Activated CD4-positive, alpha-beta T cell treated with anti-CD3 and anti-CD28 coated beads, Interleukin-2, Interleukin-4, amounts not matched to agents 100 ng/mL and 50 ng/mL, durations not matched to agents 16 hours and 8 hours (primary cell): Measurements from ENCODE around the gene ZWILCH.
"Not testable (repeated sequence)": the region's sequence is repeated elsewhere in the genome, so short reads cannot be mapped to it uniquely, and the experiment has no call there.

Source experiments
- DNase-seq: peaks from one replicate; pipeline ENCODE4 v3.0.0-alpha.2; 2020; ENCODE audit warnings: low spot score

Gene ZWILCH

GRCh38 chr15:66581972-66582537, 76.9 kb downstream of the ZWILCH start:
- DNase-seq: no peak

- no peak for DNase-seq
Measured at GRCh38 chr15:66586155-66586976, 81.2 kb downstream of the ZWILCH start.

- no peak for DNase-seq
Measured at GRCh38 chr15:66587020-66587419, 81.9 kb downstream of the ZWILCH start.

- DNase-seq: no peak
Measured at GRCh38 chr15:66587749-66588148, 82.6 kb downstream of the ZWILCH start.

- no peak for DNase-seq
Measured at GRCh38 chr15:66588537-66588936, 83.4 kb downstream of the ZWILCH start.

GRCh38 chr15:66588971-66589370, 83.8 kb downstream of the ZWILCH start:
- DNase-seq: no peak

GRCh38 chr15:66589429-66589828, 84.3 kb downstream of the ZWILCH start:
- not testable (repeated sequence) for DNase-seq

- no peak for DNase-seq
Measured at GRCh38 chr15:66590435-66590834, 85.3 kb downstream of the ZWILCH start.

GRCh38 chr15:66591322-66591862, 86.3 kb downstream of the ZWILCH start:
- no peak for DNase-seq

GRCh38 chr15:66592505-66593218, 87.5 kb downstream of the ZWILCH start:
- DNase-seq: no peak

- no peak for DNase-seq
Measured at GRCh38 chr15:66593219-66593780, 88.2 kb downstream of the ZWILCH start.

GRCh38 chr15:66594344-66594743, 89.2 kb downstream of the ZWILCH start:
- no peak for DNase-seq

GRCh38 chr15:66594836-66595235, 89.7 kb downstream of the ZWILCH start:
- DNase-seq: no peak

- DNase-seq: no peak
Measured at GRCh38 chr15:66595332-66595731, 90.2 kb downstream of the ZWILCH start.

- no peak for DNase-seq
Measured at GRCh38 chr15:66595931-66596545, 90.9 kb downstream of the ZWILCH start.

GRCh38 chr15:66598095-66598815, 93.1 kb downstream of the ZWILCH start:
- no peak for DNase-seq
